AG04449 (cell line): ENCODE data around the gene PGM2L1.

Source experiments
- CTCF ChIA-PET: fragments of 350-600 bp; formaldehyde crosslinking; extraction: SDS; loops from one replicate; lab custom pipeline; 2021; ENCODE audit warnings: antibody characterized with exemption; lab: Yijun Ruan, JAX
- POLR2A ChIA-PET: fragments of 400-600, 350-600 bp; formaldehyde crosslinking; extraction: SDS; loops from one replicate; lab custom pipeline; 2020; ENCODE audit warnings: antibody characterized with exemption, inconsistent platforms; lab: Yijun Ruan, JAX
- DNase-seq: peaks from one replicate; pipeline ENCODE4 v3.0.0-alpha.2; 2010; ENCODE audit warnings: low read depth, low spot score
- H3K4me3 ChIP-seq: 2 replicates; pipeline ENCODE4 v1.5.1; 2011; ENCODE audit warnings: low read depth, mild to moderate bottlenecking, control low read depth, low read length
- CTCF ChIP-seq: IDR thresholded peaks from one replicate; pipeline ENCODE4 v1.5.1; 2011; ENCODE audit warnings: mild to moderate bottlenecking, moderate library complexity, low read length, control low read depth, inconsistent platforms; ENCODE audit not compliant: insufficient read depth; ENCODE audit errors: missing control alignments

The PGM2L1 gene

GRCh38 chr11:74391193-74391592 lies 7.0 kb downstream of the PGM2L1 start:
- TF ChIP-seq CTCF = no peak
- POLR2A ChIA-PET = no interaction called here
- no peak for DNase-seq
- H3K4me3 ChIP-seq = no peak overlapping the region
- CTCF ChIA-PET = interaction anchor here (1.0 to 6.5 kb wide), 9 partner anchors 8 to 135 kb away, joined by 3 to 128 read pairs (median 6); no protein-coding TSS in a partner anchor

- TF ChIP-seq CTCF = no peak
- ChIA-PET CTCF (interaction anchor here (1.0 to 6.5 kb wide), 10 partner anchors 8 to 135 kb away, joined by 3 to 128 read pairs (median 6); no protein-coding TSS in a partner anchor), POLR2A (interaction anchor here (0.6 kb wide), 1 partner anchor 20 kb away, joined by 3 read pairs; no protein-coding TSS in a partner anchor)
- H3K4me3 ChIP-seq = no peak overlapping the region
- DNase-seq = no peak
Measured at GRCh38 chr11:74390697-74391096, 7.5 kb downstream of the PGM2L1 start.

- TF ChIP-seq CTCF = peak; percentile 65
- no peak overlapping the region for H3K4me3 ChIP-seq
- ChIA-PET POLR2A (no interaction called here), CTCF (interaction anchor here (0.6 to 6.5 kb wide), 35 partner anchors 9 to 425 kb away, joined by 3 to 128 read pairs (median 4); partner anchors contain the start of genes LIPT2 and PGM2L1)
- no peak for DNase-seq
Measured at GRCh38 chr11:74388678-74389327, 9.4 kb downstream of the PGM2L1 start.

- no peak for TF ChIP-seq CTCF
- POLR2A ChIA-PET = interaction anchor here (1.0 kb wide), 1 partner anchor 108 kb away, joined by 3 read pairs; no protein-coding TSS in a partner anchor
- DNase-seq = no peak
- CTCF ChIA-PET = interaction anchor here (0.9 to 1.6 kb wide), 3 partner anchors 15 to 130 kb away, joined by 3 to 8 read pairs (median 3); no protein-coding TSS in a partner anchor
- H3K4me3 ChIP-seq = no peak overlapping the region
Measured at GRCh38 chr11:74384641-74385040, 13.6 kb downstream of the PGM2L1 start.

GRCh38 chr11:74380746-74381439 lies 17.3 kb downstream of the PGM2L1 start:
- CTCF ChIA-PET = interaction anchor here (1.1 to 3.5 kb wide), 2 partner anchors 9 to 69 kb away, joined by 3 to 36 read pairs; no protein-coding TSS in a partner anchor
- no peak for DNase-seq
- no peak for TF ChIP-seq CTCF
- POLR2A ChIA-PET = no interaction called here
- no peak overlapping the region for H3K4me3 ChIP-seq

- no peak overlapping the region for H3K4me3 ChIP-seq
- POLR2A ChIA-PET = no interaction called here
- DNase-seq = no peak
- CTCF ChIA-PET = interaction anchor here (2.1 kb wide), 1 partner anchor 11 kb away, joined by 7 read pairs; no protein-coding TSS in a partner anchor
- TF ChIP-seq CTCF = no peak
Measured at GRCh38 chr11:74377689-74378088, 20.5 kb downstream of the PGM2L1 start.
